Activated naive CD8-positive, alpha-beta T cell treated with anti-CD3 and anti-CD28 coated beads for 36 hours (primary cell): ENCODE results near the gene CACHD1. TPM values are rescaled to one million over a fixed set of nuclear protein-coding genes. Genes with fewer than 3 reads are reported as not detected.

Experiments used
- DNase-seq: peaks from one replicate; pipeline ENCODE4 v3.0.0; 2021
- H3K27ac Mint-ChIP-seq: one replicate; pipeline ENCODE4 v1.8.0; 2022; ENCODE audit warnings: mild to moderate bottlenecking, moderate library complexity, mixed read lengths
- H3K27me3 Mint-ChIP-seq: one replicate; pipeline ENCODE4 v1.8.0; 2022; ENCODE audit warnings: mild to moderate bottlenecking, mixed read lengths
- H3K36me3 Mint-ChIP-seq: one replicate; pipeline ENCODE4 v1.8.0; 2021; ENCODE audit warnings: mild to moderate bottlenecking, mixed read lengths
- H3K4me1 Mint-ChIP-seq: one replicate; pipeline ENCODE4 v1.8.0; 2021; ENCODE audit warnings: mixed read lengths
- H3K4me3 Mint-ChIP-seq: one replicate; pipeline ENCODE4 v1.8.0; 2022; ENCODE audit warnings: mild to moderate bottlenecking, moderate library complexity, mixed read lengths
- H3K9me3 Mint-ChIP-seq: one replicate; pipeline ENCODE4 v1.8.0; 2022; ENCODE audit warnings: mixed read lengths
- total RNA-seq, 2 experiments: library from RNA; stranded (reverse); gene quantifications; one replicate each; pipeline ENCODE4 v1.2.3, GENCODE V29; 2021

CACHD1 gene
- total RNA-seq, 2 experiments from 2014 or later, result 3.3 to 3.4 TPM

- DNase-seq, result no peak
- peaks cover 2% of the 10 kb centered on the region for H3K36me3 Mint-ChIP-seq
- peaks cover 15% of the 10 kb centered on the region for H3K4me1 Mint-ChIP-seq
- no peaks in the 10 kb centered on the region for H3K9me3 Mint-ChIP-seq
- H3K27me3 Mint-ChIP-seq, result no peaks in the 10 kb centered on the region
- no peak overlapping the region for H3K27ac Mint-ChIP-seq
- no peak overlapping the region for H3K4me3 Mint-ChIP-seq
Measured at GRCh38 chr1:64624808-64625207, 154.9 kb downstream of the CACHD1 start.

- no peak for DNase-seq
- Mint-ChIP-seq H3K27ac (peak overlapping the region; percentile 52), H3K36me3 (peaks cover 3% of the 10 kb centered on the region), H3K4me1 (peaks cover 17% of the 10 kb centered on the region), H3K27me3 (no peaks in the 10 kb centered on the region), H3K9me3 (no peaks in the 10 kb centered on the region), H3K4me3 (peak overlapping the region; percentile 19)
Measured at GRCh38 chr1:64630611-64631010, 160.7 kb downstream of the CACHD1 start.

GRCh38 chr1:64631346-64632034, 161.6 kb downstream of the CACHD1 start:
- DNase-seq, result no peak
- Mint-ChIP-seq H3K36me3 (peaks cover 3% of the 10 kb centered on the region), H3K9me3 (no peaks in the 10 kb centered on the region), H3K4me3 (no peak overlapping the region), H3K27ac (peak overlapping the region; percentile 26), H3K4me1 (peaks cover 17% of the 10 kb centered on the region), H3K27me3 (no peaks in the 10 kb centered on the region)

- H3K27me3 Mint-ChIP-seq, result no peaks in the 10 kb centered on the region
- no peak for DNase-seq
Measured at GRCh38 chr1:64632936-64633335, 163.0 kb downstream of the CACHD1 start.

GRCh38 chr1:64645735-64646134, 175.8 kb downstream of the CACHD1 start:
- Mint-ChIP-seq H3K27me3 (no peaks in the 10 kb centered on the region), H3K27ac (no peak overlapping the region), H3K9me3 (no peaks in the 10 kb centered on the region), H3K4me3 (no peak overlapping the region), H3K36me3 (peaks cover 2% of the 10 kb centered on the region), H3K4me1 (no peaks in the 10 kb centered on the region)
- no peak for DNase-seq

More at GRCh38 chr1:64632936-64633335, 163.0 kb downstream of the CACHD1 start:
- H3K4me3 Mint-ChIP-seq, result no peak overlapping the region
- H3K27ac Mint-ChIP-seq, result no peak overlapping the region
- H3K36me3 Mint-ChIP-seq, result peaks cover 1% of the 10 kb centered on the region
- no peaks in the 10 kb centered on the region for H3K9me3 Mint-ChIP-seq
- H3K4me1 Mint-ChIP-seq, result peaks cover 17% of the 10 kb centered on the region

GRCh38 chr1:64650411-64650810, 180.5 kb downstream of the CACHD1 start:
- H3K27me3 Mint-ChIP-seq, result no peaks in the 10 kb centered on the region
- no peak for DNase-seq
- no peaks in the 10 kb centered on the region for H3K9me3 Mint-ChIP-seq
- H3K4me1 Mint-ChIP-seq, result no peaks in the 10 kb centered on the region
- H3K27ac Mint-ChIP-seq, result no peak overlapping the region
- peaks cover 5% of the 10 kb centered on the region for H3K36me3 Mint-ChIP-seq
- no peak overlapping the region for H3K4me3 Mint-ChIP-seq

- H3K4me1 Mint-ChIP-seq, result no peaks in the 10 kb centered on the region
- H3K27ac Mint-ChIP-seq, result no peak overlapping the region
- H3K9me3 Mint-ChIP-seq, result no peaks in the 10 kb centered on the region
- H3K4me3 Mint-ChIP-seq, result no peak overlapping the region
- H3K27me3 Mint-ChIP-seq, result no peaks in the 10 kb centered on the region
- no peak for DNase-seq
- H3K36me3 Mint-ChIP-seq, result peaks cover 5% of the 10 kb centered on the region
Measured at GRCh38 chr1:64651841-64652240, 181.9 kb downstream of the CACHD1 start.

GRCh38 chr1:64653466-64653865, 183.5 kb downstream of the CACHD1 start:
- no peak for DNase-seq
- Mint-ChIP-seq H3K4me3 (no peak overlapping the region), H3K27me3 (no peaks in the 10 kb centered on the region), H3K4me1 (no peaks in the 10 kb centered on the region), H3K27ac (no peak overlapping the region), H3K36me3 (peaks cover 3% of the 10 kb centered on the region), H3K9me3 (no peaks in the 10 kb centered on the region)

- Mint-ChIP-seq H3K27me3 (no peaks in the 10 kb centered on the region), H3K9me3 (no peaks in the 10 kb centered on the region), H3K27ac (no peak overlapping the region), H3K4me3 (no peak overlapping the region), H3K4me1 (no peaks in the 10 kb centered on the region), H3K36me3 (peaks cover 3% of the 10 kb centered on the region)
- DNase-seq, result no peak
Measured at GRCh38 chr1:64654519-64655341, 184.8 kb downstream of the CACHD1 start.

DNA sequence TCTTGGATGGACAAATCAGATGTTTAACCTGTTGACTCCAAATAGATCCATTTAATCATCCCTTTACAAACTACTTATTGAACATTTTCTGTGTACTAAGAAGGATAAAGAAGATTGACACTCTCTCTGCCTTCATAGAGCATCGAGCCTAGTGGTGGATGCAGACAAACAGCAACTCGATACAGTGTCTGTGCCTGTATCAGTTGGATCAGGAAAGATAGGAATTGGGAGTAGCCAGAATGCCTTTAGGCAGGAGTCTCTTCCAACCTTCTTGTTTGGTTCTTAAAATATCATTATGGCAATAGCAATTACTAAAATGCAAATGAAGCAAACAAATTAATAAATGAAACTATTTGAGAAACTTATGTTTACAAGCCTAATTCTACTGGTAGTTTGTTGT, 185.9 kb downstream of the CACHD1 start:
- peaks cover 3% of the 10 kb centered on the region for H3K36me3 Mint-ChIP-seq

DNA sequence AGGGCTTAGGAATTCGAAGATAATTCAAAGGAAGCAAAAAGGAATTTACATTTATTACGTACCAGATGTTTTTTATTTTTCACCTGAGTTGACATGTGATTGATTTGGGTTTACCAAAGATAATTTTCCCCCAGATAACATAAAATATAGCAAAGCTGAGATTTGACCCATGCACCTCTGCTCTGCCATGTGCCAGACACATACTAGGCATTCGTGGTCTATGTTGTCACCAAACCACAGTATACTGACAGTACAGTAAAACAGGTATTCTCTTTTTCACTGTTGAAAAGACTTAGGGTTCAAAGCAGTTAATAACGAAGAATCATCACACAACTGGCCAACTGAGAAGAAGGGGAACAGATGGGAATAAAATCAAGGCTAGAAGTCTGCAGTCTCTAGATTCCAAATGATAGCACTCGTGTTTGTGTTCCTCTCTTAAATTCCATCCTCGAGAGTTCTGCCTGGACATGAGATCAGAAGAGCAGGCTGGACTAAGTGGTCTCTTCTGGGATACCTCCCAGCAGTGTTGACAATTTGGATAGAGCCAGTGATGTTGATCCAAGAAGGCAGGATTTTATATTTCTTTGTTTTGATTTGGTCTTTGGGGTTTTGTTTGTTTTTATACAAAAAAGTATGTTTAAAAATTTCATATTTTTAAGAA, 189.7 kb downstream of the CACHD1 start:
- H3K4me1 Mint-ChIP-seq, result no peaks in the 10 kb centered on the region
- H3K27me3 Mint-ChIP-seq, result no peaks in the 10 kb centered on the region

More for the DNA sequence above, 185.9 kb downstream of the CACHD1 start:
- Mint-ChIP-seq H3K4me1 (no peaks in the 10 kb centered on the region), H3K9me3 (no peaks in the 10 kb centered on the region), H3K4me3 (no peak overlapping the region), H3K27me3 (no peaks in the 10 kb centered on the region), H3K27ac (no peak overlapping the region)
- no peak for DNase-seq

DNA sequence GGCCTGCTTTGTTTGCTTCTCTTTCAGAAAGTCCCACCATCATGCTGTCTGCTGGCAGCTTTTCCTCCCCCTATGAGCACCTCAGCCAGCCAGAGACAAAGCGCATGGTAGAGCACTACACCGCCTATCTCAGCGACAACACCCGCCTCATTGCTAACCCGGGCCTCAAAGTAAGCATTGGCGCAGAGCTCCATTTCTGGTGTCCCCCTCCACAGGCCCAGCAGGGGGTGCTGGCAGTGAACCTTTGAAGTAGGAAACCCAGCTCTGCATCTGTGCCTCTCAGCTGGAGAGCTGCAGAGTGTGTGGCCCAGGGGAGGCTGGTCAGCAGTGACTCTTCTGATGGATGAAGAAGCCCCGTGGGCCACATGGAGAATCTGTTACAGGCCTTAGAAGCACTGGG, 193.7 kb downstream of the CACHD1 start:
- Mint-ChIP-seq H3K27ac (no peak overlapping the region), H3K9me3 (no peaks in the 10 kb centered on the region), H3K27me3 (no peaks in the 10 kb centered on the region), H3K4me1 (no peaks in the 10 kb centered on the region), H3K36me3 (peaks cover 2% of the 10 kb centered on the region), H3K4me3 (no peak overlapping the region)
- DNase-seq, result peak; percentile 5

More for the DNA sequence above, 189.7 kb downstream of the CACHD1 start:
- Mint-ChIP-seq H3K4me3 (no peak overlapping the region), H3K27ac (no peak overlapping the region), H3K36me3 (no peaks in the 10 kb centered on the region), H3K9me3 (no peaks in the 10 kb centered on the region)
- no peak for DNase-seq

DNA sequence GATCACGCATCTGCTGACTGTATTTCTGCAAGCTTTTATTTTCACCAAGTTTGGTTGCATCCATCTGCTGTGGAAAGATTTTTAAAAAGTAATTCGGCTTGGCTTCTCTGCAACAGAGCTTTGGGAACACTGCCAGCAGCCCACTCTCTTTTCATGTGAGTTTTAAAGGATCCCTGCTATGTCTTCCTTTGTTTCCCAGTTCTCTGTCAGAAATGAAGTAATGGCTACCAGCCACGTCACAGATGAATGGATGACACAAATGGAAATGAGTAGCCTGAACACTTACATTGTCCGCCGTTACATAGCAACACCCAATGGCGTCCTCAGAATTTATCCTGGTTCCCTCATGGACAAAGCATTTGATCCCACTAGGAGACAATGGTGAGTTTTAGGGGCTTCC, 194.4 kb downstream of the CACHD1 start:
- DNase-seq, result no peak
- Mint-ChIP-seq H3K9me3 (no peaks in the 10 kb centered on the region), H3K4me1 (no peaks in the 10 kb centered on the region), H3K4me3 (no peak overlapping the region), H3K27me3 (no peaks in the 10 kb centered on the region), H3K36me3 (peaks cover 2% of the 10 kb centered on the region), H3K27ac (no peak overlapping the region)

- no peaks in the 10 kb centered on the region for H3K27me3 Mint-ChIP-seq
- H3K9me3 Mint-ChIP-seq, result no peaks in the 10 kb centered on the region
- no peak overlapping the region for H3K4me3 Mint-ChIP-seq
- H3K36me3 Mint-ChIP-seq, result peaks cover 2% of the 10 kb centered on the region
- no peaks in the 10 kb centered on the region for H3K4me1 Mint-ChIP-seq
- H3K27ac Mint-ChIP-seq, result no peak overlapping the region
- no peak for DNase-seq
Measured at GRCh38 chr1:64669098-64669675, 199.3 kb downstream of the CACHD1 start.
